NK-92 treated with Interleukin-12 subunit alpha and Interleukin-12 subunit beta, amount 100 ng/mL, for 24 hours (cell line): ENCODE measurements around the gene EML1.

Experiments
- DNase-seq: peaks from one replicate; lab custom pipeline; 2025; lab: John Stamatoyannopoulos, UW

EML1 gene

GRCh38 chr14:99805757-99806439 lies 12.7 kb downstream of the EML1 start:
- no peak for DNase-seq

- DNase-seq: no peak
Observed at GRCh38 chr14:99806836-99807235, 13.6 kb downstream of the EML1 start.

- DNase-seq: no peak
Observed at GRCh38 chr14:99807413-99808153, 14.4 kb downstream of the EML1 start.

- no peak for DNase-seq
Observed at GRCh38 chr14:99808154-99808505, 14.9 kb downstream of the EML1 start.

- DNase-seq: no peak
Observed at GRCh38 chr14:99808515-99808914, 15.3 kb downstream of the EML1 start.

GRCh38 chr14:99809360-99809759 lies 16.1 kb downstream of the EML1 start:
- DNase-seq: no peak

- DNase-seq: no peak
Observed at GRCh38 chr14:99809859-99810558, 16.8 kb downstream of the EML1 start.

- no peak for DNase-seq
Observed at GRCh38 chr14:99810559-99810874, 17.3 kb downstream of the EML1 start.

GRCh38 chr14:99812096-99812750 lies 19.0 kb downstream of the EML1 start:
- DNase-seq: no peak

- no peak for DNase-seq
Observed at GRCh38 chr14:99812892-99813291, 19.7 kb downstream of the EML1 start.

- DNase-seq: no peak
Observed at GRCh38 chr14:99815696-99816095, 22.5 kb downstream of the EML1 start.

- DNase-seq: no peak
Observed at GRCh38 chr14:99816217-99816616, 23.0 kb downstream of the EML1 start.

- DNase-seq: no peak
Observed at GRCh38 chr14:99816642-99817041, 23.4 kb downstream of the EML1 start.

- no peak for DNase-seq
Observed at GRCh38 chr14:99817331-99817730, 24.1 kb downstream of the EML1 start.

GRCh38 chr14:99818503-99819036 lies 25.4 kb downstream of the EML1 start:
- no peak for DNase-seq

- DNase-seq: no peak
Observed at GRCh38 chr14:99819514-99819913, 26.3 kb downstream of the EML1 start.

- DNase-seq: no peak
Observed at GRCh38 chr14:99820702-99821331, 27.6 kb downstream of the EML1 start.

GRCh38 chr14:99821519-99822508 lies 28.6 kb downstream of the EML1 start:
- DNase-seq: no peak

- no peak for DNase-seq
Observed at GRCh38 chr14:99822800-99823455, 29.7 kb downstream of the EML1 start.

- no peak for DNase-seq
Observed at GRCh38 chr14:99824776-99825175, 31.6 kb downstream of the EML1 start.
